ENCODE results near the gene PDAP1. TPM values are rescaled to one million over a fixed set of nuclear protein-coding genes. Genes with fewer than 3 reads are reported as not detected.
"Not testable (repeated sequence)": the region's sequence is repeated elsewhere in the genome, so short reads cannot be mapped to it uniquely, and the experiment has no call there.

Gene PDAP1
- total RNA-seq: 14.3 TPM

GRCh38 chr7:99408379-99409191 is at the start of gene PDAP1, which contains the start of gene BUD31:
Gene PDAP1, minus strand, starts transcription at chr7:99408597. Its CDS starts 49 bp downstream, at chr7:99408548.
Gene BUD31, plus strand, starts transcription at chr7:99408969. Its CDS starts 2,124 bp downstream, at chr7:99411093.
- peak; percentile 99 for DNase-seq

- DNase-seq: no peak
These were observed 49.5 kb upstream of the PDAP1 start for GRCh38 chr7:99457650-99458493.

- no peak for DNase-seq
These were observed 48.8 kb upstream of the PDAP1 start for GRCh38 chr7:99457050-99457649.

- DNase-seq: no peak
These were observed 47.9 kb upstream of the PDAP1 start for GRCh38 chr7:99456288-99456687.

GRCh38 chr7:99455874-99456273 is 47.5 kb upstream of the PDAP1 start:
- no peak for DNase-seq

GRCh38 chr7:99453105-99453504 is 44.7 kb upstream of the PDAP1 start:
- DNase-seq: no peak

- DNase-seq: no peak
These were observed 44.1 kb upstream of the PDAP1 start for GRCh38 chr7:99452541-99452940.

GRCh38 chr7:99451936-99452335 is 43.5 kb upstream of the PDAP1 start:
- no peak for DNase-seq

- DNase-seq: no peak
These were observed 40.9 kb upstream of the PDAP1 start for GRCh38 chr7:99449326-99449725.

GRCh38 chr7:99448855-99449254 is 40.5 kb upstream of the PDAP1 start:
- no peak for DNase-seq

- DNase-seq: no peak
These were observed 39.5 kb upstream of the PDAP1 start for GRCh38 chr7:99447943-99448342.

GRCh38 chr7:99446096-99446495 is 37.7 kb upstream of the PDAP1 start:
- no peak for DNase-seq

- DNase-seq: no peak
These were observed 31.8 kb upstream of the PDAP1 start for GRCh38 chr7:99440195-99440594.

GRCh38 chr7:99438573-99439480 is 30.4 kb upstream of the PDAP1 start, which contains the start of the genes CPSF4 and PTCD1:
Gene CPSF4, plus strand, starts transcription at chr7:99438943. Its CDS starts 140 bp downstream, at chr7:99439083.
Gene PTCD1, minus strand, starts transcription at chr7:99438798. Its CDS starts 3,556 bp downstream, at chr7:99435242.
- DNase-seq: peak; percentile 90

GRCh38 chr7:99437946-99438572 is 29.7 kb upstream of the PDAP1 start:
- DNase-seq: no peak

- no peak for DNase-seq
These were observed 24.8 kb upstream of the PDAP1 start for GRCh38 chr7:99433158-99433557.

- DNase-seq: not testable (repeated sequence)
These were observed 23.6 kb upstream of the PDAP1 start for GRCh38 chr7:99431756-99432540.

- DNase-seq: no peak
These were observed 21.4 kb upstream of the PDAP1 start for GRCh38 chr7:99429756-99430155.

- no peak for DNase-seq
These were observed 20.7 kb upstream of the PDAP1 start for GRCh38 chr7:99428972-99429566.
